ENCODE measurements around the gene SORCS3.

GRCh38 chr10:104659809-104660208 is 18.7 kb downstream of the SORCS3 start:
- no peak for TF ChIP-seq CTCF (IDR thresholded peaks at IDR 0.05; ENCODE audit: insufficient read depth, low read depth, low read length)
- TF ChIP-seq EZH2 (IDR thresholded peaks at IDR 0.05; ENCODE audit: insufficient read depth, low read length) = no peak
